HG02623 (cell line): ENCODE measurements around the gene MUSK.

ENCODE experiments used
- ATAC-seq: cut with Tn5 transposase; IDR thresholded peaks from one replicate; pipeline ENCODE4 v1.9.1; 2021; ENCODE audit warnings: moderate library complexity; ENCODE audit not compliant: unreplicated experiment

The MUSK gene

GRCh38 chr9:110668570-110669167, at the start of gene MUSK:
TSS of gene MUSK (plus strand) at chr9:110668791. CDS start at chr9:110668905, 114 bp downstream.
- ATAC-seq = no peak

- no peak for ATAC-seq
Measured at GRCh38 chr9:110619831-110620230, 48.8 kb upstream of the MUSK start.

- no peak for ATAC-seq
Measured at GRCh38 chr9:110620726-110621125, 47.9 kb upstream of the MUSK start.

DNA sequence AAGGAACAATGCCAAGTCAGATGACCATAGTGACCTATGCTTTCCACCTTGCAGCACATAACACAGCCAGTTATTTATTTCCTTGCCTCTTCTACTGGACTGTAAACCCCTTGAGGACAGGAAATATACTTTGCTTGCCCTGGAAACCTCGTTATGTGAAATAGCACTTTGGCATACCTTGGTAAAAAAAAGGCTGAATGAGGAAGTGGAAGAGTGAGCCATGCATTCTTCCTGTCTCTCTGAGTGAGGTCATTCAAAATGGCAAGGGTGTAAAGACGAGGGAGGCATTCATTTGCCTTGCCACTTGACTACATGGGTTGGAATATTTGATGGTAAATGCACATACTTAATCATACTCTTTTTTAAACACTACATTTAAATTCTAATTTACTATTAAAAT, 46.2 kb upstream of the MUSK start:
- no peak for ATAC-seq

DNA sequence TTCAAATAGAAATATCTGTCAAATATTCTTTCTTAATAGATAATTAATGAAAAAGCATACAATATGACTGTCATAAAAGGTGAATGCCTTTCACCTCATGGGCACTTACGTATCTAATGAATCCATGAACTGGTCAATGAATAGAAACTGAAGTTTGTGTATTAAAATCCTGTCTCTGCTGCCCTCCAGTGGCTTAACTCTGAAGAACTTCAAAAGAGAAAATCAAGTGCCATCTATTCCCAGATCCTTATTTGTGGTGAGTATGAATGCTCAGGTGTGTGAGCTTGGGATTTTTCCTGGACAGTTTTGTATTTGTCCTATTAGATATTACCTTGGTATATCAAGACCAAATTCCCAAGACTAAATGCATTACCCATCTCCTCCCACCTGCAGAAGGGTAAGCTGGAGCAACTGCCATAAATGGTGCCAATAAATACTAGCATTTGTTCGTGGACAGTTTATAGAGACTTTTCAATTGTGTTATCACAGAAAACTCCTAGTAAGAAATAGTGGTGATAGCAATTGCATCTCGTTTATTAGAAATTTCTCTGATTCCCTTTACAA, 45.0 kb upstream of the MUSK start:
- ATAC-seq = no peak

DNA sequence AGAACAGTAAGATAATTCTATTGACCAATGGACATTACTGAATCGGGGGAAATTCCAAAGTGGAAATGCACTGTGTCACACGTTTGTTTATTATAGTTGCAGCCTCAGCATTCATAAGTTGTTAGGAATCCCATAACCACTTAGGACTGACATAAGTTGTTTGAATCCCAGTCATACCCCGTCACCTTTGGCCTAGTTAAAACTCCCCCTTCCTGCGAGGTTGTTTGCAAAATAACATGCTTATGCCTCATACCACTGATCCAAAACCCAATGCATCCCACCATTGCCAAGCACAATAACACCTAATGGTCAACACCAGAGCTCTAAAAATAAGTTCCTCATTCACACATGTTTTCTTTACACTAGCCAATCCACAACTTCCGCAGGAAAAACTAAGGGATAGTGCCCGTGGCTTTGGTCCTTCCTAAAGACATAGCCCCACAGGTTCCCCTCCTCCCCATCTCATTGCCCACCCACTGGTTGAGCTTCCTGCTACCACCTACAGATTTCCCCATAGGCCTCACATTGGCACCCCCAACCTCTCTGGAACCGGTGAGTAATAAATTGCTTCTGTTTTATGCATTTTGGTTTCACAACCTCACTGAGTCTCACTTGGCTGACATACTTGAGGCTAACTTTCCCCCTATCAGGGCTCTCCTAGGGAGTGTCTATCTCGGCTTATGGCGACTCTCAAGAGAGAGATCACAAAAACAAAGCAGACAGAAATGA, 42.3 kb upstream of the MUSK start:
- ATAC-seq = peak; percentile 99

- ATAC-seq = no peak
Measured at GRCh38 chr9:110635589-110635988, 33.0 kb upstream of the MUSK start.

DNA sequence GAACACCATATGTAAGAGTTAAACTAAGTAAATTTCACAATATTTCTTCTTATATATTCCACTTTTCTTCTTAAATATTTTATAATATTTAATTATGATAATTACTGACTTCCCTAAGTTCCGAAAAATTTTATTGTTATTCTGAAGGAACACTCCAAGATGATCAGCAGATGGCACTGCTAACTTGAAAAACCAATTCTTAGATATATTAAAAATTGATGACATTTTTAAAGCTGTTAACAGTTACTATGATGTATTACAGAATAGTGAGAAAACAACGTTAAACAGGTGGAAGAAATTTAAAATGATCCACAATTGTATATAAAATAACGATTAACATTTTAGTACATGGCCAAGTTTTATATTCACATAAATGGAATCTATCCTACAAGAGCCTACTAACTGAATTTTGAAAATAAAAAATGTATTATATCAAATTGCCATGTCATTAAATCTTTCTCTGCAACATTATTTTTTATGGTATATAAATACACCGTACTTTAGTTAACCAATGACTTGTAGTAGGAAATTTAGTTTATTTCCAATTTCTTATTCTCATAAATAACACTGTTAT, 30.1 kb upstream of the MUSK start:
- ATAC-seq = no peak

- ATAC-seq = no peak
Measured at GRCh38 chr9:110640736-110641135, 27.9 kb upstream of the MUSK start.

- no peak for ATAC-seq
Measured at GRCh38 chr9:110641293-110641692, 27.3 kb upstream of the MUSK start.

- ATAC-seq = no peak
Measured at GRCh38 chr9:110648696-110649095, 19.9 kb upstream of the MUSK start.

- no peak for ATAC-seq
Measured at GRCh38 chr9:110650261-110650660, 18.3 kb upstream of the MUSK start.

DNA sequence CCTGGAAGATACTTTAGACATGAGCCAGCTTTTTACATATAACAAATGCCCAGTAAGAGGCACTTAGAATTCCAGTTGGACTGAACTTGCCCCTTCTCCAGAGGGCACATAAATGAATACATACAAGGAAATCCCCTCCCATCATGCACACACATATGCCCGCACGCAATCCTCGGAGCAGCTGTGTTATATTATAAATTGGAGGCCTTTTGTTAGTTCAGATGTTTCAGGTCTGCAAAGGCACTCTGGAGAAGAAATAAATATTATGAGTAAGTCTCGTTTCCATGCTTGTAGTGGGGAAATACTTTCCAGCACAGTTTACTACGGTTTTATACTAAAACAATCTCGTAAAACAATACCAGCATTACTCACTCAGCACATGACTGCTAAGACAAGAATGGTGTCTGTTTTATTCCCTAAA, 17.6 kb upstream of the MUSK start:
- ATAC-seq = no peak

GRCh38 chr9:110655754-110656641, 12.6 kb upstream of the MUSK start:
- no peak for ATAC-seq

DNA sequence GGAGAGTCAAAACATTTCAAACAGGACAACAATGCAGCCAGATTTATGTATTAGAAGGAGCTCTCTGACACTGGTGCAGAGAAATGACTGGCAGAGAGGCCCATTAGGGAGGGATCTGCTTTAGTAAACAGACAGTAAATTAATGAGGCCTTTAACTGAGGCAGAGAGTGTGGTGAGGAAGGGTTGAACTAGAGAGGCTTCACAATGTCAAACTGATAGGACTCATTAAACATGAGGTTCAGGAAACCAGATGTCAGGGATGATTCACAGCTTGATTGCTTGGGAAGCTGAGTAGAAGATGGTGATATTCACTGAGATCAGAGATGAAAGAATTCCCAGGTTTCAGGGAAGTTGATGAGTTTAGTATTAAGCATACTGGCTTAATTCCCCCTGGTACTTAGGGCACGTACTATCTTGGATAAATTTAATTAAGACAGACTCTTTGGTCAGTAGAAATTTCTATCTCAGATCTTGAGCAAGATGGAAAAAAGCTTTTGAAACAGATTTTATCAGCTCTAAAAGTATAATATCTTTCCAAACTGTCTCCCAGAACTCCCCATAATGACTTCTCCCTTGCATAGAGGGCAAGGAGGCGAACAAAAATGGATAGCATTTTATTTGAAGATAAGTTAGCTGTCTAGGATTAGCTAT, 8.6 kb upstream of the MUSK start:
- no peak for ATAC-seq

DNA sequence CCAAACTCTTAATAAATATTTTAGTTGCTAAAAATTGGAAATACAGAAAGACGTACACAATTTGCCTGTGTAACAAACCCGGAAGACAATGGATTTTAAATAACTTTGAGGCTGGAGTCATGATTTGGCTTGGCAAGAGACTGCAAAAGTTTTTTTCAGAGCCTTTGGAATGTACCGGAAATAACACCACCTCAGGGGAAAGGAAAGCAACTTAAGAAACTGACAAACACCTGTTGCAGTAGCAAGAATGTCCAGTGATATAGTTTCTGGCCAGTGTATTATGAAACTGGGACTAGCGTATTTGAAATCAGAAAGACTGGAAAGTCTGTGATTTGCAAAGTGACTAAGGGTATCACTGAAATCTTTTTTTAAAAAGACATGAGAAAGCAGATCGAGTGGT, 842 bp downstream of the MUSK start:
- no peak for ATAC-seq

DNA sequence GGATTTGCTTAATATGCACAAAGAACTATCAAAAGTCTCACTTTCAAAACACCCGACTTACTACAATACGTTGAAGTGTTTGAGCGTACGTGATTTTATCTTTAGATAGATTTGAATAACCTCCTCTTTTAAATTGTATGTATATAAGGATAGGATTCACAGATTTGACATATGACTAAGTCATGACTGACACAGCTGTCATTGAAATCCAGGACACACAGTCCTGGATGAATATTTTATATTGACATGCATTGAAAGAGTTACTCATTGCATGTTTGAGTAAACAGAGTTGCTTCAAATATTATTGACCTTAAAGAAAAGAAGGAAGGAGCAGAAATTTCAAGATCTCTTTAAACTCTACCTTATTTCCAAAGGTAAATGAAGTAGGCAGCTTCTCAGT, 3.3 kb downstream of the MUSK start:
- no peak for ATAC-seq

DNA sequence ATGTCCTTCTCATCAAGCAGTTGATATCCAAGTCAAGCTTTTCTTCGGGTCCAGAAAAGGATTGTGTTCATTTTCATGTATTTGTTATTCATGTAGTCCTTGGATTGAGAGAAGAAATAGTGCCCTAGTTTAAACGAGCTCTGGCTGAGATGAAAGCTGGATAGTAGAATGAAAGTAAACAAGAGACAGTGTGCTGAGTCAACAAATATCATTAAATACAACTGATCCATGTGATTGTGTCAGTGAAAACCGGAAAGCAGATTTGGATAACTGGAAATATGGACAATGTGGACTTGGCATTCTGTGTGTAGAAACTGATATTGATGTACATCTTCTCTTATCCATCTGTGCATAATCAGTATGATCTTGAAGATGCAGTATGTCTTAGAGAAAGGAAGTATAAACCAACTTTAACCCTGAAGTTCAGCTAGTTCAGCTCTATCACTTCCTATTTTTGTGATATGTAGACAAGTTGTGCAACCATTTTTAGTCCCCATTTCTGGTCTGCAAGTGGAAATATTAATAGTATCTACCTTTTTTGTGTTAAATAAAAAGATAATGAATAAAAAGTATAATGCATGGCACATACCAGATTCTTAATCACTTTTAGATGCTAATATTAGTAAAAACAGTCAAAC, 4.4 kb downstream of the MUSK start:
- ATAC-seq = no peak

- ATAC-seq = no peak
Measured at GRCh38 chr9:110687497-110687896, 18.9 kb downstream of the MUSK start.

- no peak for ATAC-seq
Measured at GRCh38 chr9:110688329-110688728, 19.7 kb downstream of the MUSK start.
